ENCODE results near the gene METTL3. TPM values are rescaled to one million over a fixed set of nuclear protein-coding genes. Genes with fewer than 3 reads are reported as not detected.

The METTL3 gene
- polyA plus RNA-seq, 1 donor: 57.9 TPM

Other genes with a start within 250 kb of the METTL3 start
- 668 TPM for gene HNRNPC, start 241.9 kb downstream of the METTL3 start, polyA plus RNA-seq
- gene RPGRIP1, start 231.3 kb downstream of the METTL3 start, polyA plus RNA-seq: 0.49 TPM
- gene SUPT16H, start 127.3 kb downstream of the METTL3 start, polyA plus RNA-seq: 81.9 TPM
- gene CHD8, start 55.2 kb downstream of the METTL3 start, polyA plus RNA-seq: 40.0 TPM
- 31.6 TPM for gene RAB2B, start 34.4 kb downstream of the METTL3 start, polyA plus RNA-seq
- gene TOX4, start 34.1 kb downstream of the METTL3 start, polyA plus RNA-seq: 55.2 TPM
- gene SALL2, start 15.0 kb upstream of the METTL3 start, polyA plus RNA-seq: 10.2 TPM
- gene OR10G3, start 68.7 kb upstream of the METTL3 start, polyA plus RNA-seq: not detected
- not detected for gene OR10G2, start 123.6 kb upstream of the METTL3 start, polyA plus RNA-seq
- not detected for gene OR4E2, start 142.5 kb upstream of the METTL3 start, polyA plus RNA-seq
- gene OR4E1, start 162.5 kb upstream of the METTL3 start, polyA plus RNA-seq: not detected